GM13976 (cell line): ENCODE results near the gene RBBP8.

Experiments used
- DNase-seq: peaks from one replicate; pipeline ENCODE4 v3.0.0; 2012; ENCODE audit warnings: low spot score
- in situ Hi-C: fragments of 300-500 bp; cut with MboI; formaldehyde crosslinking; loops from one replicate; pipeline ENCODE4 v1.12.0; 2022; ENCODE audit warnings: low sequenced_read_pairs, mixed read lengths, inconsistent platforms; ENCODE audit not compliant: unreplicated experiment
- TF ChIP-seq, protein P1 (sequence below): IDR thresholded peaks from 2 replicates; pipeline ENCODE4 v1.5.1; 2012; ENCODE audit warnings: borderline replicate concordance, mild to moderate bottlenecking; ENCODE audit not compliant: insufficient read depth; ENCODE audit errors: extremely low read depth, missing control alignments, control extremely low read depth

The RBBP8 gene

DNA sequence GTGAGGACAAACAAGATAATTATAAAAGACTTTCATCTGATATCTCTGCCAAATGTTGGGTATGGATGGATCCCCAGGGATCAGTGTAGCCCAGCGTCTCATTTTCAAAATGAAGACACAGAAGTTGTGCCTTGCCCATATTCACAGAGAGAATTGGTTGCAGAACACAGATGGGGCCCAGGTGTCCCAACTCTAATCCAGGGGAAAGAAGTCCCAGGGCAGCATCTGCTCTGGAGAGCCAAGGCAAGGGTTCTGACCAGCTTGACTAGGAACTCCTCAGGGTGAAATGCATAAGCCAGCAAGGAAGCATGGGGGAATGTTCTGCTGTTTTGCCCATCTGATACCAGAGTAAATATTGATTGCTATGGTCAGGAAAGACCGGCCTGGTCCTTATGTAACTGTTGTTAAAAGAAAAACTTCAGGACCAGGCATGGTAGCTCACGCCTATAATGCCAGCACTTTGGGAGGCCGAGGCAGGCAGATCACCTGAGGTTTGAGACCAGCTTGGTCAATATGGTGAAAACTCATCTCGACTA is 133.4 kb downstream of the RBBP8 start:
- TF ChIP-seq, protein P1, sequence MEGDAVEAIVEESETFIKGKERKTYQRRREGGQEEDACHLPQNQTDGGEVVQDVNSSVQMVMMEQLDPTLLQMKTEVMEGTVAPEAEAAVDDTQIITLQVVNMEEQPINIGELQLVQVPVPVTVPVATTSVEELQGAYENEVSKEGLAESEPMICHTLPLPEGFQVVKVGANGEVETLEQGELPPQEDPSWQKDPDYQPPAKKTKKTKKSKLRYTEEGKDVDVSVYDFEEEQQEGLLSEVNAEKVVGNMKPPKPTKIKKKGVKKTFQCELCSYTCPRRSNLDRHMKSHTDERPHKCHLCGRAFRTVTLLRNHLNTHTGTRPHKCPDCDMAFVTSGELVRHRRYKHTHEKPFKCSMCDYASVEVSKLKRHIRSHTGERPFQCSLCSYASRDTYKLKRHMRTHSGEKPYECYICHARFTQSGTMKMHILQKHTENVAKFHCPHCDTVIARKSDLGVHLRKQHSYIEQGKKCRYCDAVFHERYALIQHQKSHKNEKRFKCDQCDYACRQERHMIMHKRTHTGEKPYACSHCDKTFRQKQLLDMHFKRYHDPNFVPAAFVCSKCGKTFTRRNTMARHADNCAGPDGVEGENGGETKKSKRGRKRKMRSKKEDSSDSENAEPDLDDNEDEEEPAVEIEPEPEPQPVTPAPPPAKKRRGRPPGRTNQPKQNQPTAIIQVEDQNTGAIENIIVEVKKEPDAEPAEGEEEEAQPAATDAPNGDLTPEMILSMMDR = no peak
- in situ Hi-C loops = no loop called here
- no peak for DNase-seq

DNA sequence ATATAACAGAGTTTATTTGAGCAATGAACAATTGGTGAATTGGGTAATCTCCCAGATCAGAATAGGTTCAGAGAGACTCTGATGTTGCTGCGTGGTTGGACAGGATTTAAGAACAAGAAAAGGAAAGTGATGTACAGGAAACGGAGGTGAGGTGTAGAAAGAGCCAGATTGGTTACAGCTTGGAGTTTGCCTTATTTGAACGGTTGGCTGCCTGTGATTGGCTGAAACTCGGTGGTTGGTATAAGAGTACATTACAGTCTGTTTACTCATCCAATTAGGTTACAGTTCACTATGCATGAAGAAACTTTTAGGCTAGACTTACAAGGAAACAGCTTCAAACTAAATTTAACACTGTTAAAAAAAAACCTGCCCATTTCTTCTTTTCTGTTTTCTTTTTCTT is 134.1 kb downstream of the RBBP8 start:
- no peak for DNase-seq
- TF ChIP-seq, protein P1 = no peak
- in situ Hi-C loops = no loop called here

DNA sequence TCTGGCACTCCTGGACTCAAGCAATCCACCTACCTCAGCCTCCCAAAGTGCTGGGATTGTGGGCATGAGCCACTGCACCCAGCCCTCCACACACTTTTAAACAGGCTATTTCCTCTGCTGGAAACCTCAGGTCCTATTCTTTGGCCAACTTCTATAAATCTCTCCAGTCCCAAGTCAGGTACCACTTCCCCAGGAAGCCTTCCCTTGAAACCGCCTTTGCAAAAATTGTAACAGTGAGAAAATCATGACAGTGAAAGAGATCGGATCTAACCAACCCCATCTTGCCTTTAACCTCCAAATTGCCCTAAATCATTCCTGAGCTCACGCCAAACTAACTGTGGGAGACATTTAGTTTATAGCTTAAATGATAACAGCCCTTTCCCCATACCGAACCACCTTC is 134.9 kb downstream of the RBBP8 start:
- in situ Hi-C loops = no loop called here
- DNase-seq = no peak
- TF ChIP-seq, protein P1 = no peak

DNA sequence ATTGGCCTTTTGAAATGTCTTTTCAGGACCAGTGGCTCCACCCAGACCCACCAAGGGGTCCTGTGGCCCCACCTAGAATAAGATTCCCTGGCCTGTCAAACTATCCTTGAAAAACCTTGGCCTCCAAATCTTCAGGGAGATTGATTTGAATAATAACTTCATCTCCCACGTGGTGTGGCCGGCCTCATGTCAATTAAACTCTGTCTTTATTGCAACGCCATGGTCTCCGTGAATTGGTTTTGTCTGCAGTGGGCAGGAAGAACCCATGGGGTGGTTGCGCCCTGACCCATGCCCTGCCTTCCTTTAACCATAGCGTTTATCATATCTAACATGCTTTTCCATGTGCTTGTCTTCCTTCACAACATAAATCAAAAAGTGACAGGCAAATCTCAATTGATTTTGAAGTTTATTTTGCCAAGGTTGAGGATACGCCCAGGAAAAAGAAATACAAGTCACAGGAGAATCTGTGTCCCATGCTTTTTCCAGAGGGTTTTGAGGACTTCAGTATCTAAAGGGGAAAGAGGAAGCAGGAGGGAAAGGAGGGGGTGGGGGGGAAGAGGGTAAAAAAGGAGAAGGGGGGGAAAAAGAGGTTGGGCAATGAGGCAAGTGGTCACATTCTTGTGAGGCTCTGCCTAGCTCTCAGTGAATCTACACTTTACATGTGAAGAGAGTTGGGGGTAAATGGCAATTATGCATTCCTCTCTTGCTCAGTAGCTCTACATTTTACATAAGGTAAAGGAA is 135.6 kb downstream of the RBBP8 start:
- no peak for DNase-seq
- TF ChIP-seq, protein P1 = no peak
- in situ Hi-C loops = no loop called here

DNA sequence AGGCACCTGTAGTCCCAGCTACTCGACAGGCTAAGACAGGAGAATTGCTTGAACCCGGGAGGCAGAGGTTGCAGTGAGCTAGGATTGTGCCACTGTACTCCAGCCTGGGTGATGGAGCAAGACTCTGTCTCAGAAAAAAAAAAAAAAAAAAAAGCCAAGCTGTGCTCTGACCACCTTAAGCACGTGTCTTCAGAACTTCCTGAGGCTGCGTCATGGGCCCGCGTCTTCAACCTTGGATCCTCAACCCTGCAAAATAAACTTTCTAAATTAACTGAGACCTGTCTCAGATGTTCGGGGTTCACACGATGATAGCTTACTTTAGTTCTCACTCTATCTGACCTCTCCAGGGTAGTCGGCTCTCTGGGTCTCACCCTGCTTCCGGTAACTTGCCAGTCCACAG is 136.4 kb downstream of the RBBP8 start:
- in situ Hi-C loops = no loop called here
- TF ChIP-seq, protein P1 = no peak
- no peak for DNase-seq

DNA sequence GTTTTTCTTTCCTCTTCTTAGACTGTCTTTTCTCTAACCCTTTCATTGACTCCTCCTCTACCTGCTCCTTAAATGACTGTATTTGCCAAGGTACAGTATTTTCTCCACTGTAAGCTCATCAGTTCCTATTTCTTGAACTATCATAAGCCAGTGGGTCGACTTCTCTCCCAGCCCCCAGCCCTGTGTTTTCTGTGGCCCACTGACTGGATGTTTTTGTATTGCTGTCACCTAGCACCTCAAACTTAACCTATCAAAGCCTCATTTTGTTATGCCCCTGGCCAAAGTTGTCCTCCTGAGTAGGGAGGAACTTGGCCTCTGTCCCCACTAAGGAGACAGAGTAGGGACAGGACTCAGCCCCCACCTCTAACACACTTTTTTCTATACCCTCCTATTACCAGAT is 136.8 kb downstream of the RBBP8 start:
- TF ChIP-seq, protein P1 = no peak
- in situ Hi-C loops = no loop called here
- no peak for DNase-seq
